Right renal pelvis (tissue), 4 donors: ENCODE data around the gene PROSER3. TPM values are rescaled to one million over a fixed set of nuclear protein-coding genes. Genes with fewer than 3 reads are reported as not detected.
"Not testable (repeated sequence)": the region's sequence is repeated elsewhere in the genome, so short reads cannot be mapped to it uniquely, and the experiment has no call there.

Experiments
- DNase-seq, 4 donors: peaks; one replicate each; pipeline ENCODE4 v3.0.0-alpha.2; 2013; ENCODE audit warnings: low read depth in 4 of 4, low spot score in 3 of 4, missing footprints in 1 of 4
- polyA plus RNA-seq, 4 donors: library from polyadenylated mRNA; unstranded; fragments of 120-200 nt; gene quantifications; one replicate each; pipeline ENCODE4 v1.2.1, GENCODE V29; 2013; ENCODE audit not compliant: insufficient read length in 4 of 4

Gene PROSER3
- polyA plus RNA-seq, 4 donors: 14.8 to 20.4 (median 16.5) TPM

DNA sequence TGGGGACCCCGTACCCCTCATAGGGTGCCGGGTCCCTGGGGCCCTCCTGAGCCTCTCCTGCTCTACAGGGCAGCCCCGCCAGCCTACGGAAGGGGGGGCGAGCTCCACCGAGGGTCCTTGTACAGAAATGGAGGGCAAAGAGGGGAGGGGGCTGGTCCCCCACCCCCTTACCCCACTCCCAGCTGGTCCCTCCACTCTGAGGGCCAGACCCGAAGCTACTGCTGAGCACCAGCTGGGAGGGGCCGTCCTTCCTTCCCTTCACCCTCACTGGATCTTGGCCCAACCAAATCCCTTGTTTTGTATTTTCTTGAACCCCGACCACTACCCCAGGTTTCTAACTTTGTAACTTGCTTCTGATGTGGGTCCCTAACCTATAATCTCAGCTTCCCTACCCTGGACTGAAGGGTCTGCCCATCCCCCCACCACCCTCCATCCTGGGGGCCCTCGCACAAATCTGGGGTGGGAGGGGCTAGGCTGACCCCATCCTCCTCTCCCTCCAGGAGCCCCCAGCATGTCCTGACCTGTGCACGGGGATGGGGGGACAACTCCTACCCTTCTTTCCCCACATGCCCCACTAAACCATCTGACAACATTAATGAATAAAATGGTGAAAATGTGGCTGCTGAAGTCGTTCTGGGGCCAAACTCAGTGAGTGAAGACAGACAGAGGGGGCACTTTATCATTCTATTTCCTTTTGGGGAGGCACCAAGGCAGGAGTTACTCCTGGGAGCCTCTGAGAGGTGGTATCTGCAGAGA, 30.4 kb downstream of the PROSER3 start:
- DNase-seq: no peak

DNA sequence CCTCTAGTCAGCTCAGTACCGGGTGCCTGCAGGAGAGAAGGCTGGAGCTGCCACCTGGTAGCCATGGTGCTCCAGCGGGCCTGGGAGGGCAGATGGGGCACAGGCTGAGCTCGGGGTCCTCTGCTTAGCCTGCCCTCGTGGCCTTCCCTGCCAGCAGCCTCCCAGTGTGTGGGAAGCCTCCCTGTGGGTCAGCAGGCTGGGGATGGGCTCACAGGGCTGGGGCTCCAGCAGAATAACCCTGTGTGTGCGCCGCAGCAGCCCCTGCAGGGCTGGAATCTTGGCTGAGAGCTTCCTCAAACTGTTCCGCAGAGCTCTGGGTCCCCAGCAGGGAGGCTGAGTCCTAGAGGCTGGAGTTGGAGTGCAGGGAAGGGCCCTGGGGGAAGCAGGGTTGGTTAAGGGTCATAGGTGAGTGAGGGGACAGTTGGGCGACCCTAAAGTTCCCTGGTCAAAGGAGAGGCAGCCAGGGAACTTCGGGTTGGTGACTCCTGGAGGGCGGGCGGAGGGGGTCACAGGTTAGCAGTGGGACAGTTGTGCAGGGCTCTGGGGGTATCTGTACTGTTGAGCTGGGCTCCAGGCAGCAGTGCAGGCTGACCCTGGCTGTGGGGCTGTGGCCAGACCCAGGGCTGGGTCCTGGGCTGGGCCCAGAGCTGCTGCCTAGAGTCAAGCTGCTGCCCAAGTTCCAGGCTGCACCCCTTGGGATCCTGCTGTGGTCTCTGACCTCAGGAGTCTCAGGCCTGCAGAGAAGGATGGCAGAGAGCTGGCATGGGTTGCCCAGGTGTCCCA, 31.4 kb downstream of the PROSER3 start:
- DNase-seq: no peak

DNA sequence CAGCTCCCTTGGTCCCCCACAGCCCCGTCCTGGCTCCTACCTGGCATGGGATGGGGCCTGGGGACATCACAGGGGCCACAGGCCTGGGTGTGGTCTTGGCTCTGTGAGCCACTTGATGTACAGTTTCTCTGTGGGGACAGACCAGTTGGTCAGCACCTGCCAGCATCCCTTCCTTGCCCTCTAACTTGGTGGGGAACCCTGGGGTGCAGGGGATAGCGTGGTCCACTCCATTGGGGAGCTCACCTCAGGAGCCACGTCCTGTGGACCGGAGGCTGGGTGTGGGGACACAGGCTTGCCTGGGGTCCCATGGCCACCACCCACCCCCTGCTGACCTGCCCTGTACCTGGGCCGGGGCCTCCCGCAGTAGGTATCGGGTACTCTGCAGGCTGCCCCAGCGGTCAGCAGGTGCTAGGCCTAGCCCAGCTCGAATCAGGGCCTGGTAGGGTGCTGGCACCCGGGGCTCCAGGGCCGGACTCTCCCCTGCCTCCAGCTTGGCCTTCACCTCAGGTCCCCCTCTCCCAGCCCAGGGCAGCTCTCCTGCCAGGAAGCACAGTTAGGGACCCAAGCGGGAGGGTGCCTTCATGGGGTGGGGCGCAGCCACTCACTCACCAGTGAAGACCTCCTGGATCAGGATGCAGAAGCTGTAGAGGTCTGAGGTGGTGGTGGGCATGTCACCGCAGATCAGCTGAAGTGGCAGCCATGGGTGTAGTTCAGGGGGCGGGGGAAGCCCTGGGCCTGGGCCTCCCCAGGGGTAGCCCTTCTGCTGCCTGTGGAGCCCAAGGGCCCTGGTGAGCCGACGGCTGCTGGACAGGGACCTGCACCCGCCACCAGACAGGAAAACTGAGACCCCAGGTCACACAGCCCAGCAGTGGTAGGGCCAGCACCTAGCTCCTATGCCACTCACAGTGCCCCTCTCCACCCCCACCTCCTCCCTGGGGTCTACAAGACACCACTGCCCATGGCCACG, 32.3 kb downstream of the PROSER3 start:
- no peak for DNase-seq

DNA sequence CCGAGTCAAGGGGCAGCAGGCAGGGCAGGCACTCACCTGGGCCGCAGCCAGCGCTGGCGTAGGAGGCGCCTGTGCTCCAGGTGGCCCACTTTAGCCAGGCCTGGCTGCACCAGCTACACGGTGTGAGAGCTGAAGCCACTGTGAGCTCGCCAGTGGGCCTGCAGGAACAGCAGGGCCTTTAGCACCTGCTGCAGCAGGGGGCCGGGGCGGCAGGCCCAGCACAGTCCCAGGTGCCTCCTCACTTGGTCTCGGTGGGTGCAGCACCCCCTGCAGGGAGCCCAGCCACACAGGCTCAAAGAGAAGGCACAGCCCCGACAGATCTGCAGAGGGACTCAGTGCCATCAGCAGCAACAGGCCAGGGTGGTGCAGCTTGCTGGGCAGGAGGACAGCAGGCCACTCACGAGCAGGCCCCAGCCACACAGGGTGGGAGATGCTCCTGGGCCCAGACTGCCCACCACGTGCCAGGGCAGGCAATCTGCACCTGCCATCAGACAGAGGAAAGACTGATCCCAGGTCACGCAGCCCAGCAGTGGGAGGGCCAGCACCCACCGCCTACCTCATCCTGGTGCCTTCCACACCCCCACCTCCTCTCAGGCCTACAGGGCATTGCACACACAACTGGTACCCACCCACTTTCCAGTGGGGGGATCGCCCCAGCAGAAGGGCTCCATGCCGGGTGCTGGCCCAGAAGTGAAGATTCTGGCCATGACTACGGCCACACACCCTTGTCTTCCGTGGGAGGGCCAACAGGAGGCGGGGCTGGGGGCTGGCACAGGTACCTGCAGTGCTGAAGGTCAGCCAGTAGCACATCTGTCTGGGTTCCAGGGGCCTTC, 33.2 kb downstream of the PROSER3 start:
- no peak for DNase-seq

DNA sequence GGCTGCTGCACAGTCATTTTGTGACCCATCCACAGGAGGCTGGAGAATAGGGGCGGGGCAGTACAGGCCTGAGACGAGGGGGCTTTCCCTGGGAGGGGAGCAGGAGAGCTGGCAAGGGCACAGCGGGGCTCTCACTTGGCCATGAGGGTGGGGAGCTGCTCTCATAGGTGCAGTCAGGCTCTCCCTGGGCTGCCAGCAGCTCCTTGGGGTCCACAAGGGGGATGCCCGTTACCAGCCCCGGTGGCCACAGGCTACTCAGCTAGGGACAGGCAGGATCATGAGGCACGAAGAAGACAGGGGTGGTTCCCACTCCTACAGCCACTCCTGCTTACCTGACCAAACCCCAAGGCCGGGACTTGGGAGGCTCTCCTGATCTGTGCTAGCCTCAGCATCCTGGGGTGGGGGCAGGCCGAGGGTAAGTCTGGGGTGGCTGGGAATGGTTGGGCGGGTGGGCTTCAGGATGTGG, 33.9 kb downstream of the PROSER3 start:
- no peak for DNase-seq

DNA sequence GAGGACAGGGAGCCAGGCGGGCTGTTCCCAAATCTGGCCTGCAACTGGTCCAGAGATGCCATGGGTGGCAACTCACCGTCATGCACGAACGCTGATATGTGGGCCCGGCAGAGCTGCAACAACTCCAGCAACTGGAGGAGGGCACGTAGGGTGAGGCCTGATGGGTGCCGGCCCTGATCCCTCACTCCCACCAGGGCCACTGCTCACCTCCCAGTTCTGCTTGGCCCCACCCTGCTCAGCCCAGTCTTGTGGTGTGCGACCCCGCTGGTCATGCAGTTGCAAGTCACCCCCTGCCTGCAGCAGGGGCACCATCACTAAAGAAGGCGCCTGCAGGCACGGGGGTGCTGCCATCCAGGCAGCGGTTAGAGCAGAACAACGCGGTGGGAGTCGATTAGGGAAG, 34.3 kb downstream of the PROSER3 start:
- DNase-seq: no peak

DNA sequence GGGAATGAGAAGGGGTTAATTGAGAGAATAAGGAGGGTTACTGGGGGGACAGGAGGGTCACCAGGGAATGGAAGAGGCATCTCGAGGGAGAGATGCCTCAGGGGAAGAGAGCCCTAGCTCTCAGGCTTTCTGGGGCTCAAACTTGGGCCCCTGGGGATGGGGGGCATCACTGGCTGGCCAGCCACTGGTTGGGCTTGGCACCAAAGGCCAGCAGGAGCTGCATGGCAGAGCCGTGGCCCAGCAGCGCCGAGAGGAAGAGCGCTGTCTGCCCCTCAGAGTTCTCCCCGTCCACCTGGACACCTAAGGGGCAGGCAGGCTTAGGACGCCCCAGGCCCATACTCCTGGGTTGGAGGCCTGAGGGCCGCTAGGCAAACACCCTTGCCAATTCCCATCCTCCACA, 34.9 kb downstream of the PROSER3 start:
- DNase-seq: no peak

DNA sequence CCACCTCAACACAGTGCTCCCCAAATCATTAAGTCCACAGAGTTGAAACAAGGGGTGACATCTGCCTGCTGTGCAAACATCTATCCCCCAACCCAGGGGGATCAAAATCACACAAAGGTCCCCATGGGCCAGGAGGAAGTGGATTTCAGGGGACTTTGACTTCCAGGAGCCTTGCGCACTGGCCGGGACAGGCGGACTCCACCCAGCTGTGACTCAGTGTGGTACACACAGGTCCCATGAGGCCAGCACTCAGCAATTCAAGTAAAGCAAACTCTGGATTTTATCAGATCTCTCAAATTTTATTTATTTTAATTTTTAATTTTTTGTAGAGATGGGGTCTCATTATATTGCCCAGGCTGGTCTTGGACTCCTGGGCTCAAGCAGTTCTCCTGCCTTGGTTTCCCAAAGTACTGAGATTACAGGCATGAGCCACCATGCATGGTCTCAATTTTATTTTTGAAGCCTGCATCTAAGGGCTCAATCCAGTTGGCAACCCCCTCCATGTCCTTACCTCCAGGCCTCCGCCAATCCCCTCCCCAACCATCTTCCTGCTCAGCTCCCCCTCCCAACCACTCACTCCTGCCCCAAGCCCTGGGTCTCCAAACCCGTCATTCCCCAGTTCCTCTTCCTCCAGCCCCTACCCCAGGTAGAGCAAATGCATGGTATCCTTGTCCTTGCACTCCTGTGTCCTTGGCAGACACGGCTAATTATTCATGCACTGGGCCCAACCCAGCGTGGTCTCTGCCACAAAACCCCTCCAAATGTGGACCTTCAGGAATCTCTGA, 35.6 kb downstream of the PROSER3 start:
- no peak for DNase-seq

DNA sequence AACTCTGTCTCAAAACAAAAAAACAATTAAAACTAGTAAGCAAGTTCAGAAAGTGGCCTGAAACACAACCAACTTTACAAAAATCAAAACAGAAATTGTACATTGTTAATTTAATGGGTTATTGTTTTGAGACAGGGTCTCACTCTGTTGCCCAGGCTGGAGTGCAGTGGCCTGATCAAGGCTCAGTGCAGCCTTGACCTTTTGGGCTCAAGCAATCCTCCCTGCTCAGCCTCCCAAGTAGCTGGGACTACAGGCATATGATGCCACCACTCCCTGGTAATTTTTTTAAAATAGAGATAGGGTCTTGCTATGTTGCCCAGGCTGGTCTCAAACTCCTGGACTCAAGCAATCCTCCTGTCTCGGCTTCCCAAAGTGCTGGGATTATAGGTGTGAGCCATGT, 37.6 kb downstream of the PROSER3 start:
- DNase-seq: not testable (repeated sequence)

DNA sequence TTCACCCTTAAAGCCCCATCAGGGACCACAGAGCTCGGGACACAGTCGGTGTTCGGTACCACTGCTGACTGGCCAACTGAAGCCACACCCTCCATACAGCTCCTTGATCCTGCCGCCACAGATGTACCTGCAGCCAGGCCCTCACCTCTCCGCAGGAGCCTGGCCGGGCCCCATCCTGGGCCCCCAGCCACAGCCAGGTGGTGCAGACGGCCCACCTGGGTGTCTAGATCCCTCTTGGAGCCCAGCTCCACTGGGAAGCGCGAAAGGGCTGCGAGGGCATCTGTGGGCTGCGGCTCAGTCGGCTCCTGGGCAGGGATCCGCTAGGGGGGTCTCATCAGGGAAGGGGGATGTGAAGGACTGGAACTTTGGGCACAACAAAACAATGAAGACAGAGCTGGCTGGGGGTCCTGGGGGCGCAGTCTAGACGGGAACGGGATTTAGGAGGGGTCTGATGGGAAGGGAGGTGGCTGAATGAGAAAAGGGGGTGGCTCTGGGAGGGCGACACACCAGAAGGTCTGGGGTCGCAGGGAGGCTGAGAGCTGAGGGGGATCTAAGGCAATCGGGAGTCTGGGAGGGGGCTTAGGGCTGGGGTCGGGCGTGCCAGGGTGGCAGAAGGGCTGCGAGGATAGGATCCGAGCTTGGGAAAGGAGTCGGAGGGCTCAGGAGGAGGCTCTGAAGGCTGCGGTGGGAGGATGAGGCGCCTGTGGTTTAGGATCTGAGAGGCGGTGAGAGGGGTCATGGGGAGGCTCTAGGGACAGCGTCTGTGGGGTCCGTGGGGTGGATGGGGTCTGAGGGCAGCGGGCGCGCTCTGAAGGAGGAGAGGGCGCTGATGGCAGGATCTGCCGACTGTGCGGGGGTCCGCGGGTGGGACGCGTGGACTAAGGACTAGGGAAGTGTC, 38.9 kb downstream of the PROSER3 start:
- no peak for DNase-seq

DNA sequence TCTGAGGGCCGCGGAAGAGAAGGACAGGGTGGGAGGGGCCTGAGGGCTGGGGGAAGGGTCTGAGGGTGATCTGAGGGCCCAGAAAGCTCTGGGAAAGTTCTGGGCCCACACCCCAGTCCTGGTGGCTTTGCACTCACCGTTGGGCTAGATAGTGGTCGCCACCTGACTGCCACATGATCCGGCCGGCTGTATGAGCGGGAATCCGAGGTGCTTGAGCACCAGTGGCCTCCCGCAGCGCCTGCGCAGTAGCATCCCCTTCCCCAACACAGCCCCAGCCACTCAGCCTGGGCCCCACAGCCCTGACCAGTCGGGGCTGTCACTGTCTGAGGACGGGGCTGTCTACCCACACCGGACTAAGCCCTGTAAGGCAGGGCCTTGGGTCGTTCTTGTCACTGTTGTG, 39.7 kb downstream of the PROSER3 start:
- DNase-seq: no peak

DNA sequence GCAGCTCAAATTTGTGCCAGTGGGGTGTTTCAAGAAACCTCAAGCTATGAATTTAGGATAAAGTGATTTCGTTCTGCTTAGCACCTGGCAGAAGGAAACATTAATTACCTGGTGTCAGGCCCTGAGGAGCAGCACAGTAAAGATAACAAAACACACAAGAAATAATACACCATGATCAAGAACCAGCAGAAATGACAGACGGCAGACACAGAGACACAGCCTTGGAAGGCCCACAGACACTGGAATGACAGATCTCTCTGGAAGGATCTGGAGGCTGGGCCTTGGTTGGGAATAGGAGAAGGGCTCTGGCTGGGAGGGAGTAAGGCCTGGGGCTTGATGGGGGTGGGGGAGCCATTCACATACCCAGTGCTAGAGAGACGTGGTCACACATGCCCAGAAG, 43.9 kb downstream of the PROSER3 start:
- no peak for DNase-seq

DNA sequence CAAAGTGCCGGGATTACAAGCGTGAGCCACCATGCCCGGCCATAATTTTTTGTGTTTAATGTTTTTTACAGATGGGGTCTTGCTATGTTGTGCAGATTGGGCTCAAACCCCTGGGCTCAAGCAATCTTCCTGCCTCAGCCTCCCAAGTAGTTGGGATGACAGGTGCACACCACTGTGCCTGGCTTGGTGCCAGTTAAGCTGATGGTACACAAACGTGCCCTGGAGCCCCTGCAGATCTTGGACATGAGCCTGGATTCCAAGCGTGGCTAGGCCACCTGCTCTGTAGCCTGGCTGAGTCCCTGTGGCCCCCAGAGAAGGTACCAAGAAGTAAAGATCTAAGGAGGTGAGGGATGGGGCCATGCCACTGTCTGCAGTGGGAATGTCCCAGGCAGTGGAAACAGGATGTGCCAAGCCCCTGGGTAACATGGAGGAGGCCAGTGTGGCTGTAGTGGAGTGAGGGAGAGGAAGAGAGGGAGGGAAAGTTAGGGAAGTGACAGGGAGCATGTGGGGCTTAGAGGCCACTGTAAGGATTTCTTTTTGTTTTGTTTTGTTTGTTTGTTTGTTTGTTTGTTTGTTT, 47.6 kb downstream of the PROSER3 start:
- DNase-seq: no peak

DNA sequence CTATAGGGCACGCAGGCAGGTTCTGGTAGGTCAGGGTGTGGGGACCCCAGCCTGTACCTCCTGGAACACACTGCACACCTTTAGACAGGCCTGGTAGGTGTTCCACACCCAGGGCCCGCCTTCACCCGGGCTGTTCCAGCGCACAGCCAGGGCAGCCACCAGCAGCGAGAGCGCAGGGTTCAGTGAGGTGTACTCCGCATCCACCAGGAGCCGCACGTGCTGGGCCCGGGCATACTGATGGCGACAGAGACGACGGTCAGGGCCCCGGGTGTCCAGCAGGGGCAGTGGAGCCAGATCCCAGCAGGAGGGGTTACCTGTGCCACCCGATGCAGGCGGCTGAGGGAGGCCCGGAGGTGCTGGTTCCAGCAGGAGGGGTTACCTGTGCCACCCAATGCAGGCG, 48.6 kb downstream of the PROSER3 start:
- DNase-seq: no peak

DNA sequence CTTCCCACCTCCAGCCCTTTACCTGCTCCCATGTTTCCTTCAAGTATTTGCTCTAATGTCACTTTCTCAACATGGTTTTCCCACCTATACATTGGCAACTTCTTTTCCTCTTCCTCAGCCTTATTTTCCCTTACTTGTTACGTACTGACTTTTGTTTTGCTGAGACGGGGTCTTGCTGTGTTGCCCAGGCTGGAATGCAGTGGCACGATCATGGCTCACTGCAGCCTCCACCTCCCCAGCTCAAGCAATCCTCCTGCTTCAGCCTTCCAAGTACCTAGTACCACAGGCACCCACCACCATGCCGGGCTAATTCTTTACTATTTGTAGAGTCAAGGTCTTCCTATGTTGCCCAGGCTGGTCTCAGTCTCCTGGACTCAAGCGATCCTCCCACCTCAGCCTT, 49.7 kb downstream of the PROSER3 start:
- no peak for DNase-seq

DNA sequence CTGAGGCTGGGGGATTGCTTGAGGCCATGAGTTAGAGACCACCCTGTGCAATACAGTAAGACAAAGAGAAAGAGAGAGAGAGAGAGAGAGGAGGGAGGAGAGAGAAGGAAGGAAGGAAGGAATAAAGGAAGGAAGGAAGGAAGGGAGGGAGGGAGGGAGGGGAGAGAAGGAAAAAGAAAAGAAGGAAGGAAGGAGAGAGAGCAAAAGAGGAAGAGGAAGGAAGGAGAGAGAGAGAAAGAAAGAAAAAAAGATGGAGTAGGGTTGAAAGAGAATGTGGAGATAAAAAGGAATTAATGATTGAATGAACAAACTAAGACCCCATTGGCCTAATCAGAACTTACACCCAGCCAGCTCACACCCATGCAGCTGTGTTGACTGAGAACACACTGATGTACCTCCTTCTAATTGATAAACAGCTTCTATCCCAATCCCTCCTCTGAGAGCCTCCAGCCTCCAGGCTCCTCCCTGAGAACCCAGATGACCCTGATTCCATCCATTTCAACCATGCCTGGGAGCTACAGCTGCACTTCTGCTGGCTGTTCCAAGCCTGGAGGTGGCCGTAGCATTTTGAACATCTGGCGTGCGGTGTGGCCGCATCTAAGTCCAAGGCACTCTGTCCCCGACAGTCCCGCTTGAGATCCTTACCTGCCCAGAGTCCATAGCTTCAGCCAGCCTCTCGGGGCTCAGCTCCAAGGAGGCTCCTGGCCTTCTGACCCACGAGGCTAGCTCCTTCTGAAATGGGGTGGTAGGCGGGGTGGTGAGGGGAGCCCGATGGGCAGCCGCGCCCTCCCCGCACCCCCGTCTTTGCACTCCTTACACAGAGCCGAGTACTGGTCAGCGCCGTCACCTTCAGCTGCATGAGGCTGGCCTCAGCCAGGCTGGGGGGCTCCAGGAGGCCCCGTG, 53.6 kb downstream of the PROSER3 start:
- no peak for DNase-seq
